Right ventricle myocardium superior (tissue), 1 donor: ENCODE measurements around the gene ZNF385A. TPM values are rescaled to one million over a fixed set of nuclear protein-coding genes. Genes with fewer than 3 reads are reported as not detected.
"Not testable (repeated sequence)": the region's sequence is repeated elsewhere in the genome, so short reads cannot be mapped to it uniquely, and the experiment has no call there.

Experiments used
- ATAC-seq: fragments of 200-7000 bp; cut with Tn5 transposase; one replicate; pipeline ENCODE4 v1.9.1; 2020; ENCODE audit warnings: mild to moderate bottlenecking; ENCODE audit not compliant: poor library complexity
- DNase-seq: peaks from one replicate; pipeline ENCODE4 v3.0.0-alpha.2; 2020
- intact Hi-C: fragments of 100-400 bp; cut with DNase I; formaldehyde crosslinking; loops from one replicate; pipeline ENCODE4 v1.11.2; 2022
- total RNA-seq: library from RNA; stranded (reverse); fragmentation: NEBNext Ultra II Directional; extraction: Animal tissue kit (Norgen Biotek cat#: 25700); gene quantifications from one replicate; pipeline ENCODE4 v1.2.1, GENCODE V29; 2021
- donor health status: DM: no; HTN: yes; CAD: no; lungs with severe emphysema.

Gene ZNF385A
- total RNA-seq, 1 donor from 2014 or later: 10.7 TPM

DNA sequence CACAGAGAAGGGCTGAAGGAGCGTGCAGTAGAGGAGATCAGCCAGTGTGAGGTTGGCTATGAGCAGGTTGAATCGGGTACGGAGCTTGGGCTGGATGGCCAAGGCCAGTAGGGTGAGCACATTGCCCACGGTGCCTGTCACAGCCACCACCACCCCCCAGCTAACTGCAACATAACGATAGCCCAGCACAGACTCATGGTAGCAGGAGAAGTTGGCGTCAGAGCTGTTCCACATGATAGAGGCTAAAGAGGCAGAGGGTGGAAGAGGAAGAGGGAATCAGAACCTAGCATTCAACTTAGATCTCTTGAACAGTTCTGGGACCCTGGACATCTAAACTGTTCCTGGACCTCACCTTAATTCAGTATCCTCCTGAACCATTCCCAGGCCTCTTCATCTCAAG lies 20.9 kb downstream of the ZNF385A start:
- intact Hi-C loops: loop anchor here (5.0 kb wide), 1 partner anchor 146 kb away; no protein-coding TSS in a partner anchor
- DNase-seq (no peak), ATAC-seq (no peak)

DNA sequence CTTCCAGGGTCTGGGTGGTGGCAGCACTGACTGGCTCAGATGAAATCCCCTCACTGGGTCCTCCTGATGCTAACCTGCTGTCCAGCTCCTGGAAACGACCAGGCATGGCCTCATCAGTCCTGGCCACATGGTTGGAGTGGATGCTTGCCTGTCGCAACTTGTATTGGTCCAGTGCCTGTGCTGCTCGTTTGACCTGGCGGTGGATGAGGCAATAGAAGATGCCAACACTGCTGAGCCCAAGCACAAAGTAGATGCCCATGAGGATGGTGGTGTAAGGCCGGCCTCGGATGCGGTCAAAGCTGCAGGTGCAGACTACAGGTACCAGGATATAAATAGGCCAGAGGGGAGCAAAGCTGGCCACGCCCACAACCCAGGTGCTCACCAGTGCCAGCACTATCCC lies 21.5 kb downstream of the ZNF385A start:
- no peak for DNase-seq
- intact Hi-C loops: loop anchor here (5.0 kb wide), 1 partner anchor 146 kb away; no protein-coding TSS in a partner anchor
- no peak for ATAC-seq

- intact Hi-C loops: loop anchor here (5.0 kb wide), 1 partner anchor 144 kb away; no protein-coding TSS in a partner anchor
- ATAC-seq (peak; percentile 46), DNase-seq (peak; percentile 85)
Measured at GRCh38 chr12:54360717-54361456, 23.6 kb downstream of the ZNF385A start.

GRCh38 chr12:54359762-54360351 lies 24.7 kb downstream of the ZNF385A start:
- DNase-seq (no peak), ATAC-seq (no peak)
- intact Hi-C loops: loop anchor here (5.0 kb wide), 2 partner anchors 68 to 143 kb away; no protein-coding TSS in a partner anchor

- ATAC-seq: peak; percentile 97
- intact Hi-C loops: loop anchor here (5.0 kb wide), 1 partner anchor 67 kb away; no protein-coding TSS in a partner anchor
- DNase-seq: peak; percentile 97
Measured at GRCh38 chr12:54358945-54359761, 25.4 kb downstream of the ZNF385A start.

DNA sequence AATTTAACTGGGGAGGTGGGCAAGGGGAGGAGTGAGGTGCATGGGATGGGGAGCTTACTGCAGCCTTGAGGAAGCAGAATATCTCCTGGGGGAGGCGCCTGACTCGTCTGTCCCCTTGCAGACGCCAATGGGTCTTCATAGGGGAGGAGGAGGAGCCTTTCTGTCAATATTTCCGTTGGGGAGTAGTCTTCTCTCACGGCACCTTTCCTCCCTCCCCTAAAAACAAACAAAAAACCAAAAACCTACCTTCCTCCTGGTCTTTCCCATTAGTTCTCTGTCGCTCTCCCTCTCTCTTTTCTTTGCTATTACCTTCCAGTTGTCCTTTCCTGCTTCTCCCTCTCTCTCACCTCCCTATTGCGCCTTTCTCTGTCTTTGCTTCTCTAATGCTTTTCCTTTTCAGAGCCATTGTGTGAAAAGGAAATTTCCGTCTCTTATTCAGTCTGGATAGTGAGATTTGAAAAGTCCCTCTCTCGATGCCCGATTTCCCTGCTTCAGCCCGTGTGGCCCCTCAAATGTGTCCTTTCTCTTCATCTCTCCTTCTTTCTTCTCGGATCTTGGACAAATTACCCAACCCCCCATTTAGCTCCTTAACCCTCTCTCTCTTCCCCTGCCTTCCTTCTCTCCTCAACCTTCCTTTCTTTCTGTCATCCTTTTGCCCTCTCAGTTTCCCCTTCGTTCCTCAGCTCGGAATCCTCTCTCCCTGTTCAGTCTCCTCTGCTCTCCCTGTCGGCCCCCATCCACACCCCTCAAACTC lies 26.2 kb downstream of the ZNF385A start:
- intact Hi-C loops: loop anchor here (5.0 kb wide), 1 partner anchor 66 kb away; no protein-coding TSS in a partner anchor
- DNase-seq: no peak
- ATAC-seq: no peak

GRCh38 chr12:54357506-54358190 lies 26.9 kb downstream of the ZNF385A start:
- intact Hi-C loops: loop anchor here (5.0 kb wide), 1 partner anchor 65 kb away; no protein-coding TSS in a partner anchor

GRCh38 chr12:54356951-54357356 lies 27.6 kb downstream of the ZNF385A start:
- intact Hi-C loops: loop anchor here (5.0 kb wide), 1 partner anchor 65 kb away; no protein-coding TSS in a partner anchor
- no peak for ATAC-seq
- no peak for DNase-seq

More at GRCh38 chr12:54357506-54358190, 26.9 kb downstream of the ZNF385A start:
- no peak for DNase-seq
- no peak for ATAC-seq

GRCh38 chr12:54356228-54356627 lies 28.3 kb downstream of the ZNF385A start:
- ATAC-seq: no peak
- no peak for DNase-seq
- intact Hi-C loops: loop anchor here (5.0 kb wide), 1 partner anchor 64 kb away; no protein-coding TSS in a partner anchor

- DNase-seq: no peak
- intact Hi-C loops: loop anchor here (5.0 kb wide), 1 partner anchor 63 kb away; no protein-coding TSS in a partner anchor
- no peak for ATAC-seq
Measured at GRCh38 chr12:54355104-54355815, 29.3 kb downstream of the ZNF385A start.

- intact Hi-C loops, ATAC-seq, DNase-seq: not testable (repeated sequence)
Measured at GRCh38 chr12:54354271-54354670, 30.3 kb downstream of the ZNF385A start.

GRCh38 chr12:54352891-54353874 lies 31.4 kb downstream of the ZNF385A start:
- intact Hi-C loops: no loop called here
- DNase-seq (no peak), ATAC-seq (peak; percentile 48)

DNA sequence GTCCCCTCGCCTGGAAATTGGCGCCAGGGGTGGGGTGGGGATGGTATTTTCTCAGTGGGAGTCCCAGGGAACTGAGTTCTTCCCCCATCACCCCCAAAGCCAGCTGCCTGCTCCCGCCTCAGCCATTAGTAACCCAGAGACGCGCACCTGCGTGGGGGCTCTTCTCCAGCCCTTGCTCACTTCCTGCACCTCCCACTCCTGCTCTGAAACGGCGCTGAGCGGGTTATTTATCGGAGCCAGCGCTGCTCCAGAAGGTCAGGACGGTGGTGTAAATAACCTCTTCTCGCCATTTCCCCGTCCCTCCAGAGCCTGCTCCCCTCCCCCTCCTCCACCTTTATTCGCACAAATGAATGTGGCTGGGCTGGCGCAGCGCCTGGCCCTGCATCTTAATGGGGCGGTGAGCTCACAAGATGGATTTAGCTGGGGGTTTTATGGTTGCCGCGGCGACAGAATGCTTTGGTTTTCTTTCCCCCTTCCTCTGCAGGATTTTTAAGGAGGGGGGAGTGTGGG lies 32.5 kb downstream of the ZNF385A start:
- peak; percentile 73 for DNase-seq

DNA sequence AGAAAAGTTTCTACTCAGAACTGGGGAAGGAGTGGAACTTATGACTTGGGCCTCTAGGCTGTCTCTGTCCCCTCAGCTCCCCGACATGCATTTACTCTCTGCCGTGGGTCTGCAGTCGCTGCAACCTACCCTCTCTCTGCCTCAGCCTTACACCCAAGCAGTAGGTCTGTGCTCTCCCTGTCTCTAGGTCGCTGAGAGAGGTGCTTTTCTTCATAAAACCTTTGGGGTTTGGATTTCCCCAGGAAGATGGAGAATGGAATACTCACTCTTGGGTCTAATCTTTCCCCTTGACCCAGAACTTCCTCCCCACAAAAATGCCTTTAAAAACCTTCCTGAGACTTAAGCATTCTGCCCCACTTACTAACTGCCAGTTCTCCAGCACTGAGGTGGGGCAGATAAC lies 33.2 kb downstream of the ZNF385A start:
- no peak for DNase-seq
- no peak for ATAC-seq
- intact Hi-C loops: no loop called here

More for the DNA sequence above, 32.5 kb downstream of the ZNF385A start:
- intact Hi-C loops: no loop called here
- ATAC-seq: peak; percentile 76

- ATAC-seq: no peak
- intact Hi-C loops: no loop called here
- DNase-seq: no peak
Measured at GRCh38 chr12:54350743-54351142, 33.8 kb downstream of the ZNF385A start.

- ATAC-seq (no peak), DNase-seq (no peak)
- intact Hi-C loops: no loop called here
Measured at GRCh38 chr12:54349679-54350078, 34.9 kb downstream of the ZNF385A start.
